HFF-Myc (cell line): ENCODE measurements around the gene PDE5A.

Source experiments
- DNase-seq: peaks from one replicate; pipeline ENCODE4 v3.0.0-alpha.2; 2011; ENCODE audit warnings: low read depth; ENCODE audit errors: extremely low read depth
- H3K4me3 ChIP-seq: replicated peaks from 2 replicates; pipeline ENCODE4 v1.5.1; 2011; ENCODE audit warnings: low read depth, mild to moderate bottlenecking, control low read depth, low read length
- TF ChIP-seq, protein P1 (sequence below): IDR thresholded peaks from 2 replicates; pipeline ENCODE4 v1.5.1; 2012; ENCODE audit warnings: mild to moderate bottlenecking, low read depth, low read length, control low read depth; ENCODE audit errors: missing control alignments

PDE5A gene

DNA sequence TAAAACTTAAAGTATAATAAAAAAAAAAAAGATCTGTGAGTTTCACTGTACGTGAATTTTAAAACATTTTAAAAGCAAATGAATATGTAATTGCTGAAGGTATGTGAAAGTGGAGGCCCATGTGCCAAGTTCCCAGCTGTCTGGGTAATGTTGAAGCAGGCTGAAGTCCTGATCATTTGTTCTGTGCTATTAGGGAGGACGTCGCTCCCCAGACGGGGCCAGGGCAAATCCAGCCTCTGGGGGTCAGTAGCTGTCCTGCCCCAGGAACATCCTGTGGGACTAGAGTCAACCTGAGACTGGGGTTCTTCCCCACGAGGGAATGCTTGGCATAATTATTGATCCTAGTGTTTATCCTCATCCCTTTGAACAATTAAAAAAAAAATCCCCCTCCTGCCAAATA, 48.8 kb downstream of the PDE5A start:
- no peak overlapping the region for H3K4me3 ChIP-seq
- TF ChIP-seq, protein P1, sequence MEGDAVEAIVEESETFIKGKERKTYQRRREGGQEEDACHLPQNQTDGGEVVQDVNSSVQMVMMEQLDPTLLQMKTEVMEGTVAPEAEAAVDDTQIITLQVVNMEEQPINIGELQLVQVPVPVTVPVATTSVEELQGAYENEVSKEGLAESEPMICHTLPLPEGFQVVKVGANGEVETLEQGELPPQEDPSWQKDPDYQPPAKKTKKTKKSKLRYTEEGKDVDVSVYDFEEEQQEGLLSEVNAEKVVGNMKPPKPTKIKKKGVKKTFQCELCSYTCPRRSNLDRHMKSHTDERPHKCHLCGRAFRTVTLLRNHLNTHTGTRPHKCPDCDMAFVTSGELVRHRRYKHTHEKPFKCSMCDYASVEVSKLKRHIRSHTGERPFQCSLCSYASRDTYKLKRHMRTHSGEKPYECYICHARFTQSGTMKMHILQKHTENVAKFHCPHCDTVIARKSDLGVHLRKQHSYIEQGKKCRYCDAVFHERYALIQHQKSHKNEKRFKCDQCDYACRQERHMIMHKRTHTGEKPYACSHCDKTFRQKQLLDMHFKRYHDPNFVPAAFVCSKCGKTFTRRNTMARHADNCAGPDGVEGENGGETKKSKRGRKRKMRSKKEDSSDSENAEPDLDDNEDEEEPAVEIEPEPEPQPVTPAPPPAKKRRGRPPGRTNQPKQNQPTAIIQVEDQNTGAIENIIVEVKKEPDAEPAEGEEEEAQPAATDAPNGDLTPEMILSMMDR: no peak
- no peak for DNase-seq

DNA sequence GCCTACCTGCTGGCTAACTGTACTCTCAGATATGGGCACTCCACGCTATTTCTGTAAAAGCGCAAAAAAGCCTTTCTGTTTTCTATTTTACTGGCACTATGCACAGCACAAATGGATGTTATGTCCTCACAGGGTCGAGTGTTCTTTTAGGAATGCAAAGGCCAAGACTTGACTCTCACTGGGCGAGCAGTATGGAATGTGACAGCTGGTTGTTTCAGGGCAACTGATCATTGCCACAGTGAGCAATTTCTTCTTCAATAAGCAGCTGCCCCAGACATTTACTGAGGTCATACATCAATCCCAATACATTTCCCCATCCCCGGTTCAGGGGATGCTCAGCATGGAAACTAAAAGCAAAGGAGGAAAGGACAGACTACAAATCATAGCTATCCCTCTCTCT, 58.2 kb downstream of the PDE5A start:
- no peak overlapping the region for H3K4me3 ChIP-seq
- no peak for DNase-seq
- TF ChIP-seq, protein P1: no peak

DNA sequence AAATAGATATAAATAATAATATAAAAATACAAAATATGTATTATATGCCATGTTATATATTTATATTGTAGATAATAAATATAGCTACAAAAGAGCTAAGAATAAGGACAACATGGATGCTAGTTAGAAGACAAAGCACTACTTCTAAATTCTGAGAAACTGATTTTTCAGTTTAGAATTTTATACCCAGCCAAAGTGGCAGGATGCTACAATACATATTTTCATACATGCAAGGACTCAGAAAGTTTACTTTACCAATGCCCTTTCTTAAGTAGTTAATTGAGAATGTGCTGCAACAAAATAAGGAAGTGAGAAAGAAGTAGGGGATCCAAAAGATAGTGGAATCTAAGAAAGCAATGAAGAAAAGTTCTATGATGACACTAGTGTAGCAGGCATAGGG, 64.5 kb downstream of the PDE5A start:
- no peak for DNase-seq
- TF ChIP-seq, protein P1: no peak
- no peak overlapping the region for H3K4me3 ChIP-seq

DNA sequence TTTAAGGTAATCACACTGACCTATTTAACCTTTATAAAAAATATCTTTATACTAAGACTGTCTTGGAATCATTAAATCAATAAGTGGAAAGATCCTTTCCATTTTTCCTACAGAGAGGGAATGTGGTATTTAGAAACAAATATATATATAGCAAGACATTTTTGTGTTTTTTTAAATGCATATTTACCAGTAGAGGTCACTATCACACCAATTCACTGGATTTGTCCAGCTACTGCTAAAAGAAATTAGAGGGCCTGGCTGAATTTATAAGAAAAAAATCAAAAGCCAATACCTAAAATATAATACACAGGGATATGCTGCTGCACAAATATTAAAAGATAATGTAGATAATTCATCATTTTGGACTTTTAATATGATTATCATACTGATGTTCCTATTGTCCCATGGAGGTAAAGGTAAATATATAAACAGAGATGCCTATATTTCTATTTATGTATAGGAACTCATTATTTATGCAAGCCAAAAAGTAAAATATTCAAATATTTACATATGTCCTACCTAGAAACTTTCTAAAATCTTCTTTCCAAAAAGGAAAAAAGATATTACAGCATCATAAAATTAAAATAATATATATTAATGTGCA, 69.5 kb downstream of the PDE5A start:
- DNase-seq: peak; percentile 46
- H3K4me3 ChIP-seq: no peak overlapping the region
- TF ChIP-seq, protein P1: peak; percentile 26

DNA sequence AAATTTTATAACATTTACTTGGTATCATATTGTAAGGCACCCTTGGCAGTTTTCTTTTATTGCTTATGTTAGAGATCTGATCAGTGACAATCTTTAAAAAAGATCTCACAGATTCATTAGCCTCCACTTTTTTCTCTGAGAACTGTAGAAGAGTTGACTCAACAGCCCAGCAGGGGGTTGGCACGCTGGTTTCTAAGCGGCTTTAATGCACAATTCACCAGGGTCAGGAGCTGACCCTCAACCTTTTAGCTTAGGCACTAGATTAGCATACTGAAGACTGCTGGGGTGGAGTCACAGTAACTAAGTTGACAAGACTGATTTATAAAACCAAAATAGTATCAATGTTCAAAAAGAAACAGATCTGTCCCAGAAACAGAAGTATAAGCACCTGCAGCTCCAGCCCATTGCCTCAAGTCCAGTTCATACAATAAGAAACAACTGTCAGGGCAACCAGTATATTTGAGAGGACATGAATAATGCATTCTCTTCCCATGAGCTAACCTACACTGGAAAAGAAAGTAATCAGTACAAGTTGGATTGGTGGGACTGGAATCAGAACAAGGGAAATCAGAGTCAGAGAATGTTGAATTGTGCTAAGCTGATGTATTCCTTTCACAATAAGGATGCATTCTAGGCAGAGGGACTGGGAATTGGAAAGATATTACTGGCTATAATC, 77.6 kb downstream of the PDE5A start:
- TF ChIP-seq, protein P1: no peak
- H3K4me3 ChIP-seq: no peak overlapping the region
- DNase-seq: no peak

DNA sequence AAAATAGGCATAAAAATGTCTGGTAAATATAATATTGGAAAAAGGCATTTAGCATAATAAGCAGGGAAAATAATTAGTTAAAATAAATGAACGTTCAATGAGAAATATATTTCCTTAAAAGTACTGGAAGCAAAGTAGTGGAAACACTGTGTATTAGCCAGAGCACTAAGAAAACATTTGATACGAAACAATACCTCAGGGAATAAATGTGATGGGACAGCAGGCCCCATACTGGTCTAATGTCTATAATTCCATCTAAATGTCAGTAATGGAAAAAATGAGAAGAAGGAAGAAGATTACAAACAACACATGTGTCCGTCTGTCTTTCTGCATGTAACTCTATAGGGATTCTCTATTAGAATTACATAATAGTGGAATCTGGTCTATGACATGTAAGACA, 79.0 kb downstream of the PDE5A start:
- no peak for DNase-seq
- H3K4me3 ChIP-seq: no peak overlapping the region
- TF ChIP-seq, protein P1: no peak
